Esophagus muscularis mucosa (tissue), 4 donors: ENCODE data around the gene HSPB6. TPM values are rescaled to one million over a fixed set of nuclear protein-coding genes. Genes with fewer than 3 reads are reported as not detected.

Source experiments
- DNase-seq: peaks from one replicate; pipeline ENCODE4 v3.0.0-alpha.2; 2017; ENCODE audit errors: extremely low spot score
- H3K27ac ChIP-seq, 4 donors: fragments of 200-600 bp; sonication (generic); replicated peaks in 1 of 4; 1 replicate in 3 of 4; 2 replicates in 1 of 4; pipeline ENCODE4 v1.5.1; 2016 to 2019; ENCODE audit warnings: mild to moderate bottlenecking in 1 of 4
- H3K27me3 ChIP-seq, 4 donors: fragments of 200-600 bp; sonication (generic); one replicate each; pipeline versions ENCODE4 v1.5.1 to v1.6.0; 2016 to 2019
- H3K36me3 ChIP-seq, 4 donors: fragments of 200-600 bp; sonication (generic); one replicate each; pipeline ENCODE4 v1.5.1; 2016 to 2019
- H3K4me1 ChIP-seq, 4 donors: fragments of 200-600 bp; sonication (generic); one replicate each; pipeline ENCODE4 v1.5.1; 2016 to 2019
- H3K4me3 ChIP-seq, 4 donors: fragments of 200-600 bp; sonication (generic); 1 replicate in 2 of 4; 2 replicates in 2 of 4; pipeline ENCODE4 v1.5.1; 2016 to 2019; ENCODE audit warnings: mild to moderate bottlenecking in 4 of 4, moderate library complexity in 1 of 4
- H3K9me3 ChIP-seq, 4 donors: fragments of 200-600 bp; sonication (generic); 1 replicate in 3 of 4; 2 replicates in 1 of 4; pipeline ENCODE4 v1.5.1; 2016 to 2019
- EP300 ChIP-seq: sonication (generic); formaldehyde crosslinking; IDR thresholded peaks from one replicate; pipeline ENCODE4 v1.6.1; 2017; ENCODE audit warnings: antibody characterized with exemption
- POLR2A ChIP-seq: fragments of 450-650 bp; IDR thresholded peaks from one replicate; pipeline ENCODE4 v1.6.1; 2017; ENCODE audit warnings: antibody characterized with exemption, moderate library complexity, mild to moderate bottlenecking, low read depth
- POLR2AphosphoS5 ChIP-seq, 2 donors: sonication (generic); formaldehyde crosslinking; IDR thresholded peaks; one replicate each; pipeline ENCODE4 v1.6.1; 2017; ENCODE audit warnings: antibody characterized with exemption in 2 of 2
- WGBS: methylation state at CpG from one replicate; pipeline ENCODE4 v1.1.5; 2018; 5-methylcytosine and 5-hydroxymethylcytosine counted together
- intact Hi-C: fragments of 100-400 bp; cut with DNase I; formaldehyde crosslinking; loops from one replicate; pipeline ENCODE4 v1.15.1; 2023
- total RNA-seq, 4 donors: library from RNA; depleted of rRNA; stranded (reverse); fragments of >200 nt; gene quantifications; one replicate each; pipeline versions ENCODE4 v1.1.0 to v1.2.1, GENCODE V29; 2016
- TF ChIP-seq, protein P1 (sequence below), 3 experiments: fragments of 200-600 bp in 2 of 3; fragments of 450-650 bp in 1 of 3; sonication (generic) in 2 of 3; IDR thresholded peaks; one replicate each; pipeline ENCODE4 v1.5.1; 2017 to 2019; ENCODE audit warnings: antibody characterized with exemption in 3 of 3, mild to moderate bottlenecking in 2 of 3, moderate library complexity in 1 of 3

HSPB6 gene
- total RNA-seq, 4 donors from 2014 or later, result 64.4 to 146 (median 105) TPM

GRCh38 chr19:35755131-35755549 lies 1.7 kb downstream of the HSPB6 start:
- no peaks in the 10 kb centered on the region for H3K27me3 ChIP-seq
- peak overlapping the region; percentile 80 to 95 (median 89) for H3K4me3 ChIP-seq
- H3K27ac ChIP-seq, result peak overlapping the region; percentile 93 to 99 (median 98)
- WGBS, result 23% methylated on average over 16 of the region's 17 CpGs
- peaks cover 26 to 36% (median 31%) of the 10 kb centered on the region in 4 donors for H3K36me3 ChIP-seq
- no peak for TF ChIP-seq POLR2AphosphoS5 (IDR thresholded peaks at IDR 0.05)
- TF ChIP-seq POLR2A, result no peak
- TF ChIP-seq, protein P1, sequence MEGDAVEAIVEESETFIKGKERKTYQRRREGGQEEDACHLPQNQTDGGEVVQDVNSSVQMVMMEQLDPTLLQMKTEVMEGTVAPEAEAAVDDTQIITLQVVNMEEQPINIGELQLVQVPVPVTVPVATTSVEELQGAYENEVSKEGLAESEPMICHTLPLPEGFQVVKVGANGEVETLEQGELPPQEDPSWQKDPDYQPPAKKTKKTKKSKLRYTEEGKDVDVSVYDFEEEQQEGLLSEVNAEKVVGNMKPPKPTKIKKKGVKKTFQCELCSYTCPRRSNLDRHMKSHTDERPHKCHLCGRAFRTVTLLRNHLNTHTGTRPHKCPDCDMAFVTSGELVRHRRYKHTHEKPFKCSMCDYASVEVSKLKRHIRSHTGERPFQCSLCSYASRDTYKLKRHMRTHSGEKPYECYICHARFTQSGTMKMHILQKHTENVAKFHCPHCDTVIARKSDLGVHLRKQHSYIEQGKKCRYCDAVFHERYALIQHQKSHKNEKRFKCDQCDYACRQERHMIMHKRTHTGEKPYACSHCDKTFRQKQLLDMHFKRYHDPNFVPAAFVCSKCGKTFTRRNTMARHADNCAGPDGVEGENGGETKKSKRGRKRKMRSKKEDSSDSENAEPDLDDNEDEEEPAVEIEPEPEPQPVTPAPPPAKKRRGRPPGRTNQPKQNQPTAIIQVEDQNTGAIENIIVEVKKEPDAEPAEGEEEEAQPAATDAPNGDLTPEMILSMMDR (IDR thresholded peaks at IDR 0.05), result no peak
- no peak for TF ChIP-seq EP300
- H3K4me1 ChIP-seq, result peaks cover 31 to 73% (median 61%) of the 10 kb centered on the region in 4 donors
- no peak for DNase-seq
- intact Hi-C loops, result no loop called here
- no peaks in the 10 kb centered on the region for H3K9me3 ChIP-seq

DNA sequence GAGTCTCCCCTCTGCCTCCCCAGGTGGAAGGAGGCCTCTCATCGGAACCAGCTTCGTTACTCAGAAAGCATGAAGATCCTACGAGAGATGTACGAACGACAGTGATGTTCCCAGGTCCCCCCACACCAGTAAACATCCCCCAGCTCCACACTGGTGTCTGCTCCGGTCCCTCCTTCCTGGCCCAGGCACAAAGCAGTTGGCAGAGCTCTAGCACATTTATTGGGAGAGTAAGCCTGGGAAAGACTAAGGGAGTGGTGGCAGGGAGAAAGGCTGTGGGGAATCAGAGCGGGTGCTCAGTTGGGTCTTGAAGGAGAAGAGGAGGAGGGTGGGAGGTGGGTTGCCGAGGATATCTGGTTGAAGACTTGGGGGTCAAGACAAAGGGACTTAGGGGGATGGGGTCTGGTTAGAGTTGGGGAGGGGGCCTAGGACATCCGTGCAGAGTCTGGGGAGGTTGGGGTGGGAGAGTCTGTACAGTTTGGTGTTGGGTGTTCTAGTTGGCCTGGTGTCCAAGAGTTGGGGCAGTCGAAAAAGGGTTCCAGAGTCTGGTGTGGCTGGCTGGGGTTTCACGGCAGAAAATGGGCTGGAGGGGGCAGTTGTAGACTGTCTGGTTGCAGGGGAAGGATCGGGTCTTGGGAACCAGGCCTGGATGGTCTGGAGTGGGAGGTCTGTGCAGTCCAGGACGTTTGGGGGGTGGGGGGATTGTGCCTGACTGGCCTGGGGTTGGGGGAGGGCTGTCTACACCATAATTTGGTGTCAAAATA lies 2.3 kb downstream of the HSPB6 start:
- Histone ChIP-seq H3K9me3 (no peaks in the 10 kb centered on the region), H3K36me3 (peaks cover 26 to 33% (median 30%) of the 10 kb centered on the region in 4 donors), H3K27me3 (no peaks in the 10 kb centered on the region), H3K27ac (peak overlapping the region; percentile 93 to 99 (median 98)), H3K4me1 (peaks cover 36 to 74% (median 62%) of the 10 kb centered on the region in 4 donors), H3K4me3 (peak overlapping the region; percentile 80 to 95 (median 89))
- DNase-seq, result no peak
- no peak for TF ChIP-seq POLR2AphosphoS5 (IDR thresholded peaks at IDR 0.05)
- no peak for TF ChIP-seq POLR2A
- no peak for TF ChIP-seq EP300
- TF ChIP-seq, protein P1 (IDR thresholded peaks at IDR 0.05), result no peak
- intact Hi-C loops, result no loop called here
- 76% methylated on average over 13 of the region's 13 CpGs for WGBS

DNA sequence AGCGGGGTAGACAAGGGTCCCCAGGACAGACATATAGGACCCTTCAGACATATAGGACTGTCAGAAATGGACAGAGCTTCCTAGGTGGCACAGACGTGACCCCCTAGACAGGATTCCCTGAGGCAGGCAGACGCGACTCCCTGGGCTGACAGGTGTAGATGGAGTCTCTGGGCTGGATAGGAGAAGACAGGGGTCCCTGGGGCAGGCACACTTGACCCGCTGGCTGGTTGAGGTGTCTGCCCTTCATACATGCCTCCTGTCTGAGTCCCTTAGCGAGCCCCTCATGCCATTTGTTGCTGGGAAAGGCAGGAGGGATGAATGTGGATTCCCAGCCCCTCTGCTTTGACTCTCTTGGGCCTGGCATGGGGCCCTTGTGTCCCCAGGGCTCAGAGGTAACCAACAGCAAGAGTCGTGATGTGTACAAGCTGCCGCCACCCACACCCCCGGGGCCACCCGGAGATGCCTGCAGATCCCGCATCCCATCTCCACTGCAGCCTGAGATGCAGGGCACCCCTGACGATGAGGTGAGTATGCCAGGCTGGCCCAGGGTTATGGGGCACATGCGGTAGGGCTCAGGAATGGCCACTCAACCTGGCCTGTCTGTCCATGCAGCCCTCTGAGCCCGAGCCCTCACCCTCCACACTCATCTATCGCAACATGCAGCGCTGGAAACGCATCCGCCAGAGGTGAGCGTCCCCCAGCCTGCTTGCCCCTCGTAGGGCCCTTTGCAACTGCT lies 3.0 kb downstream of the HSPB6 start:
- peaks cover 40 to 74% (median 62%) of the 10 kb centered on the region in 4 donors for H3K4me1 ChIP-seq
- WGBS, result 84% methylated on average over 9 of the region's 20 CpGs
- H3K9me3 ChIP-seq, result no peaks in the 10 kb centered on the region
- no peak overlapping the region for H3K4me3 ChIP-seq
- H3K36me3 ChIP-seq, result peaks cover 26 to 33% (median 30%) of the 10 kb centered on the region in 4 donors
- no peak for DNase-seq
- H3K27ac ChIP-seq, result peak overlapping the region; percentile 93 to 99 (median 98)
- H3K27me3 ChIP-seq, result no peaks in the 10 kb centered on the region
- TF ChIP-seq EP300, result no peak
- TF ChIP-seq POLR2A, result no peak
- TF ChIP-seq, protein P1 (IDR thresholded peaks at IDR 0.05), result no peak
- TF ChIP-seq POLR2AphosphoS5 (IDR thresholded peaks at IDR 0.05), result no peak
- intact Hi-C loops, result no loop called here

- TF ChIP-seq POLR2AphosphoS5 (IDR thresholded peaks at IDR 0.05) (no peak), POLR2A (no peak), EP300 (no peak)
- TF ChIP-seq, protein P1 (IDR thresholded peaks at IDR 0.05), result no peak
- Histone ChIP-seq H3K27ac (peak overlapping the region; percentile 93 to 99 (median 98)), H3K4me3 (no peak overlapping the region), H3K4me1 (peaks cover 37 to 75% (median 61%) of the 10 kb centered on the region in 4 donors), H3K9me3 (no peaks in the 10 kb centered on the region), H3K36me3 (peaks cover 26 to 33% (median 30%) of the 10 kb centered on the region in 4 donors), H3K27me3 (no peaks in the 10 kb centered on the region)
- no peak for DNase-seq
- intact Hi-C loops, result no loop called here
- whole genome bisulfite sequencing, result 94% methylated on average over 20 of the region's 20 CpGs
Measured at GRCh38 chr19:35752746-35753350, 4.0 kb downstream of the HSPB6 start.
